SK-N-SH (cell line): ENCODE data around the gene CEP44. TPM values are rescaled to one million over a fixed set of nuclear protein-coding genes. Genes with fewer than 3 reads are reported as not detected.

ENCODE experiments used
- CTCF ChIA-PET: fragments of 300-600, 350-600 bp; formaldehyde crosslinking; extraction: SDS; loops from one replicate; lab custom pipeline; 2021; lab: Yijun Ruan, JAX
- POLR2A ChIA-PET: fragments of 350-600 bp; sonication (Branson Sonifier 250); formaldehyde crosslinking; extraction: SDS; loops from one replicate; lab custom pipeline; 2020; ENCODE audit warnings: antibody characterized with exemption, inconsistent platforms; lab: Yijun Ruan, JAX
- DNase-seq: peaks from one replicate; pipeline ENCODE4 v3.0.0; 2012
- H2AFZ ChIP-seq: fragments of 200-600 bp; sonication (generic); 2 replicates; pipeline ENCODE4 v1.8.1; 2016; ENCODE audit warnings: antibody characterized with exemption, mild to moderate bottlenecking, low read depth
- H3F3A ChIP-seq: fragments of 200-600 bp; sonication (generic); replicated peaks from 2 replicates; pipeline ENCODE3; 2016; ENCODE audit warnings: antibody characterized with exemption, mild to moderate bottlenecking; ENCODE audit not compliant: insufficient read depth
- H3K27ac ChIP-seq, 2 experiments: fragments of 200-500 bp in 1 of 2; fragments of 200-600 bp in 1 of 2; sonication (Bioruptor generic) in 1 of 2; sonication (generic), shearing (Covaris generic) in 1 of 2; 2 replicates each; pipeline versions ENCODE4 v1.5.1 to v1.6.1; 2014 to 2016; ENCODE audit warnings: low read depth in 2 of 2, inconsistent platforms in 1 of 2, low read length in 1 of 2, mild to moderate bottlenecking in 1 of 2, mixed read lengths in 1 of 2
- H3K27me3 ChIP-seq: fragments of 200-600 bp; sonication (generic), shearing (Covaris generic); 2 replicates; pipeline ENCODE4 v1.6.1; 2016; ENCODE audit warnings: mixed run types; ENCODE audit not compliant: insufficient read depth
- H3K36me3 ChIP-seq, 2 experiments: fragments of 200-500 bp in 1 of 2; fragments of 200-600 bp in 1 of 2; sonication (Bioruptor generic) in 1 of 2; sonication (generic) in 1 of 2; replicated peaks in 1 of 2; 2 replicates each; pipeline versions ENCODE3 to v1.5.1; 2014 to 2016; ENCODE audit warnings: low read length in 1 of 2, mild to moderate bottlenecking in 1 of 2; ENCODE audit not compliant: insufficient read depth in 2 of 2, control insufficient read depth in 1 of 2
- H3K4me1 ChIP-seq, 2 experiments: fragments of 200-500 bp in 1 of 2; fragments of 200-600 bp in 1 of 2; sonication (Bioruptor generic) in 1 of 2; sonication (generic), shearing (Covaris generic) in 1 of 2; 2 replicates each; pipeline versions ENCODE4 v1.5.1 to v1.6.1; 2014 to 2016; ENCODE audit warnings: low read depth in 1 of 2, low read length in 1 of 2, mixed run types in 1 of 2; ENCODE audit not compliant: insufficient read depth in 2 of 2, control insufficient read depth in 1 of 2
- H3K4me2 ChIP-seq: fragments of 200-600 bp; sonication (generic), shearing (Covaris generic); 2 replicates; pipeline ENCODE4 v1.6.1; 2017; ENCODE audit warnings: mixed run types
- H3K4me3 ChIP-seq, 2 experiments: fragments of 200-500 bp in 1 of 2; fragments of 200-600 bp in 1 of 2; sonication (Bioruptor generic) in 1 of 2; sonication (generic), shearing (Covaris generic) in 1 of 2; 2 replicates each; pipeline versions ENCODE4 v1.5.1 to v1.8.1; 2014 to 2016; ENCODE audit warnings: low read depth in 2 of 2, inconsistent platforms in 1 of 2, low read length in 1 of 2, mild to moderate bottlenecking in 1 of 2, mixed read lengths in 1 of 2, moderate library complexity in 1 of 2
- H3K79me2 ChIP-seq: fragments of 200-600 bp; sonication (generic); 2 replicates; pipeline ENCODE4 v1.8.1; 2017; ENCODE audit warnings: mild to moderate bottlenecking; ENCODE audit not compliant: insufficient read depth
- H3K9ac ChIP-seq: fragments of 200-600 bp; sonication (generic); 2 replicates; pipeline ENCODE4 v1.6.1; 2017; ENCODE audit warnings: mixed run types
- H3K9me2 ChIP-seq: fragments of 200-600 bp; sonication (generic); 2 replicates; pipeline ENCODE4 v1.6.1; 2017; ENCODE audit warnings: mixed run types
- H3K9me3 ChIP-seq: fragments of 200-600 bp; sonication (generic); 2 replicates; pipeline ENCODE4 v1.6.1; 2017; ENCODE audit warnings: mixed run types, mild to moderate bottlenecking, moderate library complexity
- H4K20me1 ChIP-seq: fragments of 200-600 bp; sonication (generic); 2 replicates; pipeline ENCODE4 v1.6.1; 2017; ENCODE audit warnings: mild to moderate bottlenecking, mixed run types; ENCODE audit not compliant: insufficient read depth
- ELF1 ChIP-seq: IDR thresholded peaks from 2 replicates; pipeline ENCODE4 v1.4.0; 2012
- EP300 ChIP-seq, 2 experiments: IDR thresholded peaks; 2 replicates each; pipeline versions ENCODE4 v1.4.0 to v1.6.1; 2012; ENCODE audit warnings: borderline replicate concordance in 1 of 2, low read depth in 1 of 2, low read length in 1 of 2
- EZH2phosphoT487 ChIP-seq: fragments of 200-600 bp; sonication (generic); IDR thresholded peaks from 2 replicates; pipeline ENCODE4 v1.6.1; 2017; ENCODE audit warnings: low read depth, mixed run types, mild to moderate bottlenecking, antibody characterized with exemption, moderate library complexity, borderline replicate concordance
- FOSL2 ChIP-seq: IDR thresholded peaks from 2 replicates; pipeline ENCODE4 v1.4.0; 2012; ENCODE audit warnings: low read depth, mild to moderate bottlenecking, moderate library complexity, borderline replicate concordance
- FOXM1 ChIP-seq: IDR thresholded peaks from 2 replicates; pipeline ENCODE4 v1.4.0; 2012; ENCODE audit warnings: low read depth, mild to moderate bottlenecking
- GATA2 ChIP-seq: sonication (generic); formaldehyde crosslinking; IDR thresholded peaks from 2 replicates; pipeline ENCODE4 v1.5.0; 2020; ENCODE audit warnings: mild to moderate bottlenecking, missing genetic modification reagents
- JUND ChIP-seq: IDR thresholded peaks from 2 replicates; pipeline ENCODE4 v1.4.0; 2012
- POLR2AphosphoS5 ChIP-seq: IDR thresholded peaks from 2 replicates; pipeline ENCODE4 v1.6.1; 2012; ENCODE audit warnings: low read depth, low read length
- RAD21 ChIP-seq: IDR thresholded peaks from 2 replicates; pipeline ENCODE4 v1.6.1; 2012; ENCODE audit warnings: mild to moderate bottlenecking, low read length
- RCOR1 ChIP-seq: fragments of 150-350 bp; IDR thresholded peaks from 2 replicates; pipeline ENCODE4 v1.6.1; 2017; ENCODE audit warnings: antibody characterized with exemption, low read length
- RFX5 ChIP-seq: IDR thresholded peaks from 2 replicates; pipeline ENCODE4 v1.6.1; 2012; ENCODE audit warnings: mild to moderate bottlenecking, improper control_type of control experiment, low read length
- SMC3 ChIP-seq: IDR thresholded peaks from 2 replicates; pipeline ENCODE4 v1.6.1; 2012; ENCODE audit warnings: low read depth, low read length, improper control_type of control experiment
- TAF1 ChIP-seq: IDR thresholded peaks from 2 replicates; pipeline ENCODE4 v1.6.1; 2012; ENCODE audit warnings: low read depth, mild to moderate bottlenecking, low read length, moderate library complexity, borderline replicate concordance
- USF2 ChIP-seq: fragments of 150-350 bp; IDR thresholded peaks from 2 replicates; pipeline ENCODE4 v1.6.1; 2017; ENCODE audit warnings: antibody characterized with exemption, low read length, low read depth, borderline replicate concordance
- WGBS: methylation state at CpG from one replicate; pipeline ENCODE4 v1.1.6; 2017; ENCODE audit warnings: low lambda C conversion rate; 5-methylcytosine and 5-hydroxymethylcytosine counted together
- polyA plus RNA-seq, 3 experiments: library from polyadenylated mRNA; depleted of rRNA; stranded (reverse); fragments of >200 nt; gene quantifications; 2 replicates each; pipeline ENCODE4 v1.2.3, GENCODE V29; 2012
- TF ChIP-seq, protein P1 (sequence below): IDR thresholded peaks from 2 replicates; pipeline ENCODE4; 2012
- TF ChIP-seq, protein P2 (sequence below): IDR thresholded peaks from 2 replicates; pipeline ENCODE4 v1.4.0; 2012; ENCODE audit warnings: low read depth

Gene CEP44
- polyA plus RNA-seq, 1 of the 3 experiments (the other 2 are of a cell fraction), result 3.8 TPM

DNA sequence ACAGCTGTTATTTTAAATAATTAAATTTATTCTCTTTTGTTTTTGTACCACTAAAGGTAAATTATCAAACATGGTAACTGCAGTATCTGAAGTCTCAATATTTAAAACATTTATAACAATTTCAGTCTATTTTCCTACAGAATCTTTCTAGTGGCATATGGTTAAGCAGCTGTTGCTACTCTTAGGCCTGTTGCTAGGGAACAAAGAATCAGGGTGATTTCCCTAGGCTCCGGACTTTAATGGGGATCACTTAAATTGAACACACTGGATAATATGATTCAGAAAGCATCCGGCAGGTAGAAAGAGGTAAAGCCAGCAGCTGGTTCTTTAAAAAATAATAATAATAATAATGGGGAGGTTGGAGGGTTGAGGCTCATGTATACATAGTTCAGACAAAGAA is 17.8 kb upstream of the CEP44 start:
- no peak overlapping the region for H2AFZ ChIP-seq
- H3K9me3 ChIP-seq, result no peaks in the 10 kb centered on the region
- H3K9ac ChIP-seq, result no peak overlapping the region
- no peaks in the 10 kb centered on the region for H3K27me3 ChIP-seq
- H3K9me2 ChIP-seq, result no peaks in the 10 kb centered on the region
- TF ChIP-seq RFX5 (peak; percentile 40; the same call in 1 of the 2 replicates), RCOR1 (no peak)
- TF ChIP-seq, all 33 proteins: peak for 1
- Histone ChIP-seq H3K79me2 (peaks cover 30% of the 10 kb centered on the region; the same call in 1 of the 2 replicates), H3K4me3 (no peak overlapping the region; a peak in 1 of 4 replicates), H3K4me2 (no peak overlapping the region), H3K27ac (peak overlapping the region in 1 of 2 experiments; percentile 98; a peak in 2 of 4 replicates), H3F3A (peaks cover 13% of the 10 kb centered on the region), H3K36me3 (peaks cover 2 to 4% of the 10 kb centered on the region in 2 experiments), H4K20me1 (no peaks in the 10 kb centered on the region), H3K4me1 (peaks cover 14 to 15% of the 10 kb centered on the region in 2 experiments; a peak in 3 of 4 replicates)
- DNase-seq, result peak; percentile 46
- 42% methylated on average over 2 of the region's 2 CpGs for WGBS
- CTCF ChIA-PET, result interaction anchor here (1.1 to 1.2 kb wide), 2 partner anchors 16 to 121 kb away, joined by 3 to 4 read pairs; no protein-coding TSS in a partner anchor
- POLR2A ChIA-PET, result no interaction called here

GRCh38 chr4:174266416-174266815 is 17.3 kb upstream of the CEP44 start:
- H4K20me1 ChIP-seq, result no peaks in the 10 kb centered on the region
- H3K36me3 ChIP-seq, result peaks cover 2 to 4% of the 10 kb centered on the region in 2 experiments
- no peak for TF ChIP-seq FOSL2
- no peak for TF ChIP-seq ELF1
- TF ChIP-seq, protein P1, sequence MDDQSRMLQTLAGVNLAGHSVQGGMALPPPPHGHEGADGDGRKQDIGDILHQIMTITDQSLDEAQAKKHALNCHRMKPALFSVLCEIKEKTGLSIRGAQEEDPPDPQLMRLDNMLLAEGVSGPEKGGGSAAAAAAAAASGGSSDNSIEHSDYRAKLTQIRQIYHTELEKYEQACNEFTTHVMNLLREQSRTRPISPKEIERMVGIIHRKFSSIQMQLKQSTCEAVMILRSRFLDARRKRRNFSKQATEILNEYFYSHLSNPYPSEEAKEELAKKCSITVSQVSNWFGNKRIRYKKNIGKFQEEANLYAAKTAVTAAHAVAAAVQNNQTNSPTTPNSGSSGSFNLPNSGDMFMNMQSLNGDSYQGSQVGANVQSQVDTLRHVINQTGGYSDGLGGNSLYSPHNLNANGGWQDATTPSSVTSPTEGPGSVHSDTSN, result no peak
- TF ChIP-seq FOXM1, result no peak
- no peak for TF ChIP-seq JUND
- no peak for TF ChIP-seq EZH2phosphoT487
- no peak for TF ChIP-seq GATA2 (CRISPR knock-in tag)
- TF ChIP-seq RAD21, result no peak
- TF ChIP-seq TAF1, result no peak
- no peak for TF ChIP-seq EP300 (IDR thresholded peaks at IDR 0.05; ENCODE audit: borderline replicate concordance in 1 of 2, low read depth in 1 of 2, low read length in 1 of 2)
- TF ChIP-seq SMC3, result no peak
- no peak for TF ChIP-seq USF2
- TF ChIP-seq POLR2AphosphoS5, result no peak
- TF ChIP-seq, protein P2, sequence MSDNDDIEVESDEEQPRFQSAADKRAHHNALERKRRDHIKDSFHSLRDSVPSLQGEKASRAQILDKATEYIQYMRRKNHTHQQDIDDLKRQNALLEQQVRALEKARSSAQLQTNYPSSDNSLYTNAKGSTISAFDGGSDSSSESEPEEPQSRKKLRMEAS, result no peak
- DNase-seq, result no peak
- H3K4me3 ChIP-seq, result no peak overlapping the region
- H2AFZ ChIP-seq, result no peak overlapping the region
- H3K27me3 ChIP-seq, result no peaks in the 10 kb centered on the region
- ChIA-PET CTCF (interaction anchor here (1.1 to 1.8 kb wide), 3 partner anchors 11 to 122 kb away, joined by 3 to 6 read pairs (median 5); no protein-coding TSS in a partner anchor), POLR2A (no interaction called here)
- H3K4me2 ChIP-seq, result no peak overlapping the region
- WGBS, result 47% methylated on average over 2 of the region's 2 CpGs
- peaks cover 13% of the 10 kb centered on the region for H3F3A ChIP-seq
- H3K9me3 ChIP-seq, result no peaks in the 10 kb centered on the region
- H3K9me2 ChIP-seq, result no peaks in the 10 kb centered on the region
- H3K27ac ChIP-seq, result peak overlapping the region in 1 of 2 experiments; percentile 98; a peak in 2 of 4 replicates
- H3K9ac ChIP-seq, result no peak overlapping the region
- H3K79me2 ChIP-seq, result peaks cover 33% of the 10 kb centered on the region; the same call in 1 of the 2 replicates
- peaks cover 12 to 15% of the 10 kb centered on the region in 2 experiments; a peak in 3 of 4 replicates for H3K4me1 ChIP-seq
